Astrocyte of the spinal cord (primary cell): ENCODE results near the gene TAS2R38.

Source experiments
- DNase-seq: peaks from one replicate; pipeline ENCODE4 v3.0.0; 2011; ENCODE audit warnings: low read depth, low spot score
- H3K4me3 ChIP-seq: 2 replicates; pipeline ENCODE4 v1.5.1; 2011; ENCODE audit warnings: low read depth, mild to moderate bottlenecking, low read length, moderate library complexity
- in situ Hi-C: cut with HindIII; loops from 2 replicates; pipeline ENCODE4 v1.10.0; 2017; ENCODE audit warnings: low sequenced_read_pairs
- TF ChIP-seq, protein P1 (sequence below): IDR thresholded peaks from 2 replicates; pipeline ENCODE4 v1.5.1; 2012; ENCODE audit warnings: low read depth, mild to moderate bottlenecking, low read length, inconsistent platforms

TAS2R38 gene

GRCh38 chr7:142006577-142006976 is 33.0 kb upstream of the TAS2R38 start:
- no peak for DNase-seq
- H3K4me3 ChIP-seq: no peak overlapping the region
- in situ Hi-C loops: no loop called here
- TF ChIP-seq, protein P1, sequence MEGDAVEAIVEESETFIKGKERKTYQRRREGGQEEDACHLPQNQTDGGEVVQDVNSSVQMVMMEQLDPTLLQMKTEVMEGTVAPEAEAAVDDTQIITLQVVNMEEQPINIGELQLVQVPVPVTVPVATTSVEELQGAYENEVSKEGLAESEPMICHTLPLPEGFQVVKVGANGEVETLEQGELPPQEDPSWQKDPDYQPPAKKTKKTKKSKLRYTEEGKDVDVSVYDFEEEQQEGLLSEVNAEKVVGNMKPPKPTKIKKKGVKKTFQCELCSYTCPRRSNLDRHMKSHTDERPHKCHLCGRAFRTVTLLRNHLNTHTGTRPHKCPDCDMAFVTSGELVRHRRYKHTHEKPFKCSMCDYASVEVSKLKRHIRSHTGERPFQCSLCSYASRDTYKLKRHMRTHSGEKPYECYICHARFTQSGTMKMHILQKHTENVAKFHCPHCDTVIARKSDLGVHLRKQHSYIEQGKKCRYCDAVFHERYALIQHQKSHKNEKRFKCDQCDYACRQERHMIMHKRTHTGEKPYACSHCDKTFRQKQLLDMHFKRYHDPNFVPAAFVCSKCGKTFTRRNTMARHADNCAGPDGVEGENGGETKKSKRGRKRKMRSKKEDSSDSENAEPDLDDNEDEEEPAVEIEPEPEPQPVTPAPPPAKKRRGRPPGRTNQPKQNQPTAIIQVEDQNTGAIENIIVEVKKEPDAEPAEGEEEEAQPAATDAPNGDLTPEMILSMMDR: no peak

GRCh38 chr7:142002179-142002578 is 28.6 kb upstream of the TAS2R38 start:
- DNase-seq: no peak
- no peak overlapping the region for H3K4me3 ChIP-seq
- in situ Hi-C loops: no loop called here
- TF ChIP-seq, protein P1: no peak

DNA sequence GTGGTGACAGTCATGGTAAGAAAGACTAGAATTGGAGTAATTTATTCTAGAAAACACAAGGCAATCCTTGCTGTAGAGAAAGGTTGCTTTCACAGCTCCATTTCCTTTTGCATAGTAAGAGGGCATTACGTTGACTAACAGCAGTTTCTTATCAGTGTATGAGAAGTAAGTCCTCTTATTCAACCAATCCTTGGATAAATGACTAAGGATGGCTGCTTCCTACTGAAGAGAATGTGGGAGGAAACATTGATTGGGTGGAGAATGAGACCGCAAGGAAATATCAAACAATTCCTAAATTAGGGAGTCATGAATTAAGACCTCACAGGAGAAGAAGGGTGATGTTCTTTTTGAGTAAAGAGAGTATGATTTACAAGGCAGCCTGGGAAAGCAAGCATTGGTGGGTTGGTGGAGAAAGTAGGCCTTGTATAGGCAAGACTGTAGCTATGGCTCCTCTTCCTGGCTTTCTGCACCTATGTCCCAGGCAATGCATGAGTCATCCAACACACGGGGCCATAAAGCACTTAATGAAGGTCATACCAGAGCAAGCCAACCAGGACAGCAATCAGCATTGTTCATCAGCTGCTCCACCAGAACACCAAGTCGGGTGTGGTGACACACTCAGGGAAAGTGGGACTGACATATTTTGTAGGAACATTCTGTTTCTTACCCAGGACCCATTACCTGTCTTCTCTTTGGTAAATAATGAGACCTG is 27.7 kb upstream of the TAS2R38 start:
- TF ChIP-seq, protein P1: no peak
- H3K4me3 ChIP-seq: no peak overlapping the region
- DNase-seq: no peak
- in situ Hi-C loops: no loop called here

DNA sequence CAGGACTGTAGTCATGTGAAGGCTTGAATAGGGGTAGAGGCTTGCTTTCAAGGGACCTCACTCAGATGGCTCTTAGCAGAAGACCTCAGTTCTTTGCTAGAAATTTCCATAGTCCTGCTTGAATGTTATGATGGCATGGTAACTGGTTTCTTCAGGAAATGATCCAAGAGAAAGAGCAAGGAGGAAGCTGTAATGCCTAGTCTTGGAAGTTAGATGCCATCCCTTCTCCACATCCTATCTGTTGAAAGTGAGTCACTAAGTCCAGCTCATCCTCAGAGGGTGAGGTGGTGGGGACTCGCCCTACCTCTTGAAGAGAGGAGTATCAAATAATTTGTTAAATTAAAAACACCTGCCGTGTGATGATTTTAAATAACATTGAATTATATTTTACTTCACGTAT is 26.7 kb upstream of the TAS2R38 start:
- in situ Hi-C loops: no loop called here
- no peak for DNase-seq
- H3K4me3 ChIP-seq: no peak overlapping the region
- TF ChIP-seq, protein P1: no peak

- H3K4me3 ChIP-seq: no peak overlapping the region
- TF ChIP-seq, protein P1: no peak
- DNase-seq: no peak
- in situ Hi-C loops: no loop called here
Observed at GRCh38 chr7:141999058-141999623, 25.6 kb upstream of the TAS2R38 start.

GRCh38 chr7:141993354-141993753 is 19.8 kb upstream of the TAS2R38 start:
- in situ Hi-C loops: no loop called here
- TF ChIP-seq, protein P1: no peak
- no peak for DNase-seq
- no peak overlapping the region for H3K4me3 ChIP-seq
